Measurements from ENCODE around the gene OLFM1. TPM values are rescaled to one million over a fixed set of nuclear protein-coding genes. Genes with fewer than 3 reads are reported as not detected.

OLFM1 gene
- total RNA-seq, 1 donor from 2014 or later, result 5.5 TPM

DNA sequence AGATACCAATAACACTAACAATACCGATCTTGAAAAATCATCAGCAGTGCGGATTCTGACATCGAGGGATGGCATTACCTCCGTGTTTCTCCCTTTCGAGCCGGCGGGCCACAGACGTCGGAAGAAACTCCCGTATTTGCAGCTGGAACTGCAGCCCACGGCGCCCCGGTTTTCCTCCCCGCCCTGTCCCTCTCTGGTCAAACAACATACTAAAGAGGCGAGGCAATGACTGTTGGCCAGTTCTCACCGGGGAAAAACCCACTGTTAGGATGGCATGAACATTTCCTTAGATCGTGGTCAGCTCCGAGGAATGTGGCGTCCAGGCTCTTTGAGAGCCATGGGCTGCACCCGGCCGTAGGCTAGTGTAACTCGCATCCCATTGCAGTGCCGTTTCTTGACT is 32.8 kb downstream of the OLFM1 start:
- Histone ChIP-seq H3K9ac (ENCODE audit: low read length) (no peak overlapping the region), H3K4me1 (ENCODE audit: insufficient read depth, low read length) (no peaks in the 10 kb centered on the region), H3K4me2 (ENCODE audit: low read length) (no peak overlapping the region), H3K27me3 (ENCODE audit: insufficient read depth, low read length) (no peaks in the 10 kb centered on the region), H3K36me3 (ENCODE audit: insufficient read depth, low read length) (no peaks in the 10 kb centered on the region), H2AFZ (ENCODE audit: low read depth, low read length) (no peak overlapping the region), H3K9me3 (ENCODE audit: insufficient read depth, low read depth, low read length) (peaks cover 5% of the 10 kb centered on the region), H3K79me2 (ENCODE audit: insufficient read depth, low read length) (no peaks in the 10 kb centered on the region), H4K20me1 (ENCODE audit: insufficient read depth, low read length) (no peaks in the 10 kb centered on the region), H3K27ac (ENCODE audit: low read depth, low read length) (no peak overlapping the region), H3K4me3 (ENCODE audit: insufficient read depth, low read depth, low read length) (no peak overlapping the region)
- Mint-ChIP-seq H3K27me3 (ENCODE audit: low read depth, unreplicated experiment) (peaks cover 30% of the 10 kb centered on the region), H3K4me1 (ENCODE audit: low read depth, unreplicated experiment) (no peaks in the 10 kb centered on the region), H3K27ac (ENCODE audit: unreplicated experiment) (no peak overlapping the region), H3K36me3 (ENCODE audit: low read depth, unreplicated experiment) (peaks cover 4% of the 10 kb centered on the region), H3K4me3 (ENCODE audit: unreplicated experiment) (no peak overlapping the region), H3K9me3 (ENCODE audit: unreplicated experiment) (peaks cover 8% of the 10 kb centered on the region)
- no peak for TF ChIP-seq EZH2 (IDR thresholded peaks at IDR 0.05; ENCODE audit: insufficient read depth, low read length)
- TF ChIP-seq, protein P1, sequence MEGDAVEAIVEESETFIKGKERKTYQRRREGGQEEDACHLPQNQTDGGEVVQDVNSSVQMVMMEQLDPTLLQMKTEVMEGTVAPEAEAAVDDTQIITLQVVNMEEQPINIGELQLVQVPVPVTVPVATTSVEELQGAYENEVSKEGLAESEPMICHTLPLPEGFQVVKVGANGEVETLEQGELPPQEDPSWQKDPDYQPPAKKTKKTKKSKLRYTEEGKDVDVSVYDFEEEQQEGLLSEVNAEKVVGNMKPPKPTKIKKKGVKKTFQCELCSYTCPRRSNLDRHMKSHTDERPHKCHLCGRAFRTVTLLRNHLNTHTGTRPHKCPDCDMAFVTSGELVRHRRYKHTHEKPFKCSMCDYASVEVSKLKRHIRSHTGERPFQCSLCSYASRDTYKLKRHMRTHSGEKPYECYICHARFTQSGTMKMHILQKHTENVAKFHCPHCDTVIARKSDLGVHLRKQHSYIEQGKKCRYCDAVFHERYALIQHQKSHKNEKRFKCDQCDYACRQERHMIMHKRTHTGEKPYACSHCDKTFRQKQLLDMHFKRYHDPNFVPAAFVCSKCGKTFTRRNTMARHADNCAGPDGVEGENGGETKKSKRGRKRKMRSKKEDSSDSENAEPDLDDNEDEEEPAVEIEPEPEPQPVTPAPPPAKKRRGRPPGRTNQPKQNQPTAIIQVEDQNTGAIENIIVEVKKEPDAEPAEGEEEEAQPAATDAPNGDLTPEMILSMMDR (IDR thresholded peaks at IDR 0.05; ENCODE audit: insufficient read depth, low read depth, low read length), result no peak
- FAIRE-seq (no peak), DNase-seq (ENCODE audit: low read depth) (no peak)

DNA sequence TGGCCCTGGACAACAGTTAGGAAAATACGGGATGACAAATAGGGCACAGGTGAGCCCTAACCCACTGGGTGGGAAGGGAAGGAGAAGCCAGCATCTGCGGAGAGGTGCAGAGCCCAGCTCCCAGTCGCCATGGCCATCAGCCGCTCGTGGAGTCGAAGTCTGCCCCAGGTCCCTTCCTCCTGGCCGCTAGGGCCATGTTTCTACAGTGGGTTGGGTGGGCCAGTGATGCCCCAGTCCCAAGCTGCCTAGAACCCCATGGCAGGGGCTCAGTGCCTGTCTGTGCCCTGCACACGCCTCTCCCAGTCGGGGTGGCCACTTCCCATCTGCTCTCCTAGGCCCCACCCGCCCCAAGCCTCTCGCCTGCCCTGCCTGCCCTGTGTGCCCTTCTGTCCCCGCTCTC is 34.8 kb downstream of the OLFM1 start:
- Histone ChIP-seq H3K4me3 (ENCODE audit: insufficient read depth, low read depth, low read length) (no peak overlapping the region), H3K79me2 (ENCODE audit: insufficient read depth, low read length) (no peaks in the 10 kb centered on the region), H3K4me1 (ENCODE audit: insufficient read depth, low read length) (no peaks in the 10 kb centered on the region), H2AFZ (ENCODE audit: low read depth, low read length) (no peak overlapping the region), H3K27ac (ENCODE audit: low read depth, low read length) (no peak overlapping the region), H4K20me1 (ENCODE audit: insufficient read depth, low read length) (no peaks in the 10 kb centered on the region), H3K9me3 (ENCODE audit: insufficient read depth, low read depth, low read length) (peaks cover 5% of the 10 kb centered on the region), H3K27me3 (ENCODE audit: insufficient read depth, low read length) (no peaks in the 10 kb centered on the region), H3K4me2 (ENCODE audit: low read length) (no peak overlapping the region), H3K9ac (ENCODE audit: low read length) (no peak overlapping the region), H3K36me3 (ENCODE audit: insufficient read depth, low read length) (no peaks in the 10 kb centered on the region)
- no peaks in the 10 kb centered on the region for H3K4me1 Mint-ChIP-seq (ENCODE audit: low read depth, unreplicated experiment)
- H3K4me3 Mint-ChIP-seq (ENCODE audit: unreplicated experiment), result no peak overlapping the region
- H3K36me3 Mint-ChIP-seq (ENCODE audit: low read depth, unreplicated experiment), result peaks cover 4% of the 10 kb centered on the region
- DNase-seq (ENCODE audit: low read depth) (no peak), FAIRE-seq (no peak)
- no peak for TF ChIP-seq EZH2 (IDR thresholded peaks at IDR 0.05; ENCODE audit: insufficient read depth, low read length)
- TF ChIP-seq, protein P1 (IDR thresholded peaks at IDR 0.05; ENCODE audit: insufficient read depth, low read depth, low read length), result no peak
- peaks cover 12% of the 10 kb centered on the region for H3K27me3 Mint-ChIP-seq (ENCODE audit: low read depth, unreplicated experiment)
- peaks cover 8% of the 10 kb centered on the region for H3K9me3 Mint-ChIP-seq (ENCODE audit: unreplicated experiment)
- H3K27ac Mint-ChIP-seq (ENCODE audit: unreplicated experiment), result no peak overlapping the region

DNA sequence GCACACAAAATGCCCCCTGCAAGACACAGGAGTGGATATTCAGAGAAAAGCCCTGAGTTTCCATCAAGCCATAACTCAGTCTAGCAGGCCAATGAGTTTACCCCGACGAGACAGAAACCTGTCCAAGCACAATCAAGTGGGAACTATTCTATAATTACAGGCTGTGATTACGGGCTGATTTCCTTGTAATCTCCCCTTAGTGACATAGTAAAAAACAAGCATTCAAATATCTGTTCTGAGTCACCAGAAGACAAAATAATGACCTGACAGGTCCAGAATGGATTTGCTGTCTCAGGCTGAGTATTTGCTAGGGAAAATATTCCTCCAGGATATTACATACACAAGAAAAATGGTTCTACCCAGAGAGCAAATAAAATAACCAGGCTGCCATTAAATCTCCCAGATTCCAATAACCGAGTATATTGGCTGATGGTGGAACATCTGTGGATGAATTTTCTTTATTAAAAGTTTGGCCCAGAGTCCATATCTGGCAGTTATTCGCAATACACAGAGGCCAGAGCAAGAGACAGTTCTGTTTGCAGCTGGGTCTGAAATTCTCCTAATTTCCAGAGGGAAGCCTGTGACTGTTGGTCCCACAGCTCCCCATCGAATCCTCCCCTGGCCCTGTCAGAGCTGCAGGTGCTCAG is 35.8 kb downstream of the OLFM1 start:
- no peak for FAIRE-seq
- Mint-ChIP-seq H3K4me1 (ENCODE audit: low read depth, unreplicated experiment) (no peaks in the 10 kb centered on the region), H3K9me3 (ENCODE audit: unreplicated experiment) (peaks cover 8% of the 10 kb centered on the region), H3K36me3 (ENCODE audit: low read depth, unreplicated experiment) (peaks cover 4% of the 10 kb centered on the region), H3K27me3 (ENCODE audit: low read depth, unreplicated experiment) (peaks cover 17% of the 10 kb centered on the region), H3K27ac (ENCODE audit: unreplicated experiment) (no peak overlapping the region), H3K4me3 (ENCODE audit: unreplicated experiment) (no peak overlapping the region)
- no peaks in the 10 kb centered on the region for H4K20me1 ChIP-seq (ENCODE audit: insufficient read depth, low read length)
- TF ChIP-seq, protein P1 (IDR thresholded peaks at IDR 0.05; ENCODE audit: insufficient read depth, low read depth, low read length), result no peak
- no peak for TF ChIP-seq EZH2 (IDR thresholded peaks at IDR 0.05; ENCODE audit: insufficient read depth, low read length)
- no peak overlapping the region for H2AFZ ChIP-seq (ENCODE audit: low read depth, low read length)
- no peaks in the 10 kb centered on the region for H3K79me2 ChIP-seq (ENCODE audit: insufficient read depth, low read length)
- no peak overlapping the region for H3K4me2 ChIP-seq (ENCODE audit: low read length)
- H3K9ac ChIP-seq (ENCODE audit: low read length), result no peak overlapping the region
- H3K4me1 ChIP-seq (ENCODE audit: insufficient read depth, low read length), result no peaks in the 10 kb centered on the region
- no peak overlapping the region for H3K27ac ChIP-seq (ENCODE audit: low read depth, low read length)
- H3K36me3 ChIP-seq (ENCODE audit: insufficient read depth, low read length), result no peaks in the 10 kb centered on the region
- no peak overlapping the region for H3K4me3 ChIP-seq (ENCODE audit: insufficient read depth, low read depth, low read length)
- no peaks in the 10 kb centered on the region for H3K27me3 ChIP-seq (ENCODE audit: insufficient read depth, low read length)
- no peak for DNase-seq (ENCODE audit: low read depth)
- H3K9me3 ChIP-seq (ENCODE audit: insufficient read depth, low read depth, low read length), result peaks cover 5% of the 10 kb centered on the region

All from astrocyte (in vitro differentiated cells and primary cell).